Cardiac septum (tissue), 1 donor: Measurements from ENCODE around the gene ZNF81. TPM values are rescaled to one million over a fixed set of nuclear protein-coding genes. Genes with fewer than 3 reads are reported as not detected.
"Not testable (repeated sequence)": the region's sequence is repeated elsewhere in the genome, so short reads cannot be mapped to it uniquely, and the experiment has no call there.

ENCODE experiments used
- DNase-seq: peaks from one replicate; pipeline ENCODE4 v3.0.0-alpha.2; 2020; ENCODE audit warnings: low spot score
- intact Hi-C: fragments of 100-400 bp; cut with DNase I; formaldehyde crosslinking; loops from one replicate; pipeline ENCODE4 v1.14.0; 2022
- total RNA-seq: library from RNA; stranded (reverse); fragmentation: NEBNext Ultra II Directional; extraction: Animal tissue kit (Norgen Biotek cat#: 25700); gene quantifications from one replicate; pipeline ENCODE4 v1.2.1, GENCODE V29; 2021
- donor health status: DM: no; HTN: no; CAD: no.

The ZNF81 gene
- total RNA-seq, 1 donor from 2014 or later, result 11.7 TPM

- DNase-seq, result no peak
- intact Hi-C loops, result loop anchor here (10.0 kb wide), 1 partner anchor 636 kb away; the partner anchor contains the start of genes FTSJ1 and SLC38A5
Measured at GRCh38 chrX:47838361-47838760, 1.7 kb downstream of the ZNF81 start.

GRCh38 chrX:47840111-47840510 lies 3.4 kb downstream of the ZNF81 start:
- intact Hi-C loops, result no loop called here
- DNase-seq, result no peak

- intact Hi-C loops, result no loop called here
- DNase-seq, result no peak
Measured at GRCh38 chrX:47843363-47843762, 6.7 kb downstream of the ZNF81 start.

GRCh38 chrX:47844117-47844516 lies 7.4 kb downstream of the ZNF81 start:
- intact Hi-C loops, result no loop called here
- DNase-seq, result no peak

GRCh38 chrX:47846040-47846439 lies 9.3 kb downstream of the ZNF81 start:
- intact Hi-C loops, result no loop called here

GRCh38 chrX:47849778-47850177 lies 13.1 kb downstream of the ZNF81 start:
- DNase-seq, result no peak
- intact Hi-C loops, result no loop called here

More at GRCh38 chrX:47846040-47846439, 9.3 kb downstream of the ZNF81 start:
- DNase-seq, result no peak

GRCh38 chrX:47850389-47850788 lies 13.7 kb downstream of the ZNF81 start:
- DNase-seq, intact Hi-C loops: not testable (repeated sequence)

GRCh38 chrX:47850901-47851300 lies 14.2 kb downstream of the ZNF81 start:
- intact Hi-C loops, result no loop called here
- no peak for DNase-seq

- no peak for DNase-seq
Measured at GRCh38 chrX:47854474-47854873, 17.8 kb downstream of the ZNF81 start.

GRCh38 chrX:47859686-47860085 lies 23.0 kb downstream of the ZNF81 start:
- intact Hi-C loops, result no loop called here
- no peak for DNase-seq

More at GRCh38 chrX:47854474-47854873, 17.8 kb downstream of the ZNF81 start:
- intact Hi-C loops, result no loop called here

GRCh38 chrX:47862680-47863079 lies 26.0 kb downstream of the ZNF81 start:
- intact Hi-C loops, result no loop called here
- DNase-seq, result no peak

- intact Hi-C loops, result no loop called here
- DNase-seq, result no peak
Measured at GRCh38 chrX:47863187-47863586, 26.5 kb downstream of the ZNF81 start.

- DNase-seq, result no peak
- intact Hi-C loops, result no loop called here
Measured at GRCh38 chrX:47864300-47864699, 27.6 kb downstream of the ZNF81 start.

- intact Hi-C loops, result no loop called here
- DNase-seq, result no peak
Measured at GRCh38 chrX:47864785-47865184, 28.1 kb downstream of the ZNF81 start.

- intact Hi-C loops, result no loop called here
- no peak for DNase-seq
Measured at GRCh38 chrX:47873123-47873522, 36.4 kb downstream of the ZNF81 start.

- no peak for DNase-seq
- intact Hi-C loops, result no loop called here
Measured at GRCh38 chrX:47877327-47877726, 40.6 kb downstream of the ZNF81 start.

- intact Hi-C loops, result no loop called here
- DNase-seq, result no peak
Measured at GRCh38 chrX:47878198-47878597, 41.5 kb downstream of the ZNF81 start.

- no peak for DNase-seq
- intact Hi-C loops, result no loop called here
Measured at GRCh38 chrX:47879463-47879862, 42.8 kb downstream of the ZNF81 start.

GRCh38 chrX:47880927-47881326 lies 44.2 kb downstream of the ZNF81 start:
- no peak for DNase-seq
- intact Hi-C loops, result no loop called here

GRCh38 chrX:47885501-47885900 lies 48.8 kb downstream of the ZNF81 start:
- DNase-seq, result no peak
- intact Hi-C loops, result no loop called here

GRCh38 chrX:47898024-47898423 lies 61.3 kb downstream of the ZNF81 start:
- intact Hi-C loops, result no loop called here
- DNase-seq, result no peak

GRCh38 chrX:47900833-47901232 lies 64.1 kb downstream of the ZNF81 start:
- intact Hi-C loops, result no loop called here
- DNase-seq, result no peak
